Vagina (tissue), 2 donors: ENCODE results near the gene IDI1. TPM values are rescaled to one million over a fixed set of nuclear protein-coding genes. Genes with fewer than 3 reads are reported as not detected.

Experiments used
- DNase-seq, 2 donors: peaks; one replicate each; pipeline ENCODE4 v3.0.0-alpha.2; 2017; ENCODE audit errors: extremely low spot score in 2 of 2
- H3K27ac ChIP-seq: fragments of 200-600 bp; sonication (generic); one replicate; pipeline ENCODE4 v1.5.1; 2019
- H3K27me3 ChIP-seq: fragments of 200-600 bp; sonication (generic); one replicate; pipeline ENCODE4 v1.5.1; 2019
- H3K36me3 ChIP-seq, 2 donors: fragments of 200-600 bp; sonication (generic); one replicate each; pipeline ENCODE4 v1.5.1; 2017 to 2019
- H3K4me1 ChIP-seq: fragments of 200-600 bp; sonication (generic); one replicate; pipeline ENCODE4 v1.5.1; 2019
- H3K4me3 ChIP-seq, 2 donors: fragments of 200-600 bp; sonication (generic); 1 replicate in 1 of 2; 2 replicates in 1 of 2; pipeline ENCODE4 v1.5.1; 2016 to 2019
- H3K9me3 ChIP-seq: fragments of 200-600 bp; sonication (generic); one replicate; pipeline ENCODE4 v1.5.1; 2019
- CTCF ChIP-seq, 3 experiments: fragments of 450-650 bp in 2 of 3; fragments of 200-600 bp in 1 of 3; sonication (generic) in 1 of 3; IDR thresholded peaks; one replicate each; pipeline ENCODE4 v1.5.1; 2017 to 2019; ENCODE audit warnings: antibody characterized with exemption in 3 of 3, mild to moderate bottlenecking in 2 of 3, moderate library complexity in 2 of 3
- POLR2A ChIP-seq, 2 donors: fragments of 450-650 bp; IDR thresholded peaks; one replicate each; pipeline ENCODE4 v1.6.1; 2017; ENCODE audit warnings: antibody characterized with exemption in 2 of 2, mild to moderate bottlenecking in 2 of 2, moderate library complexity in 2 of 2
- POLR2AphosphoS5 ChIP-seq, 2 donors: sonication (generic); formaldehyde crosslinking; IDR thresholded peaks; one replicate each; pipeline ENCODE4 v1.9.0; 2017; ENCODE audit warnings: antibody characterized with exemption in 2 of 2, mild to moderate bottlenecking in 2 of 2, low read depth in 1 of 2; ENCODE audit not compliant: insufficient read depth in 1 of 2
- intact Hi-C: fragments of 100-400 bp; cut with DNase I; formaldehyde crosslinking; loops from one replicate; pipeline ENCODE4 v1.15.1; 2023
- total RNA-seq: library from RNA; depleted of rRNA; stranded (reverse); fragments of >200 nt; gene quantifications from one replicate; pipeline ENCODE4 v1.2.3, GENCODE V29; 2016

IDI1 gene
- total RNA-seq, 1 donor from 2014 or later = 50.3 TPM

- peak; percentile 32 to 90 for DNase-seq
- H3K36me3 ChIP-seq = peaks cover 3 to 50% of the 10 kb centered on the region in 2 donors
- H3K4me1 ChIP-seq = no peaks in the 10 kb centered on the region
- H3K4me3 ChIP-seq = no peak overlapping the region
- no peak overlapping the region for H3K27ac ChIP-seq
- intact Hi-C loops = no loop called here
- H3K9me3 ChIP-seq = no peaks in the 10 kb centered on the region
- no peaks in the 10 kb centered on the region for H3K27me3 ChIP-seq
- TF ChIP-seq POLR2AphosphoS5 (IDR thresholded peaks at IDR 0.05; ENCODE audit: insufficient read depth in 1 of 2, low read depth in 1 of 2) (no peak), CTCF (IDR thresholded peaks at IDR 0.05) (no peak), POLR2A (IDR thresholded peaks at IDR 0.05) (no peak)
Observed at GRCh38 chr10:1094112-1095057, 45.5 kb upstream of the IDI1 start.

GRCh38 chr10:1093696-1094095, 44.8 kb upstream of the IDI1 start:
- H3K27me3 ChIP-seq = no peaks in the 10 kb centered on the region
- peak in 1 of 2 donors; percentile 72 for DNase-seq
- peaks cover 3 to 53% of the 10 kb centered on the region in 2 donors for H3K36me3 ChIP-seq
- no peaks in the 10 kb centered on the region for H3K9me3 ChIP-seq
- H3K27ac ChIP-seq = no peak overlapping the region
- TF ChIP-seq POLR2AphosphoS5 (IDR thresholded peaks at IDR 0.05; ENCODE audit: insufficient read depth in 1 of 2, low read depth in 1 of 2) = no peak
- no peak for TF ChIP-seq POLR2A (IDR thresholded peaks at IDR 0.05)
- TF ChIP-seq CTCF (IDR thresholded peaks at IDR 0.05) = no peak
- H3K4me1 ChIP-seq = no peaks in the 10 kb centered on the region
- no peak overlapping the region for H3K4me3 ChIP-seq
- intact Hi-C loops = no loop called here

DNA sequence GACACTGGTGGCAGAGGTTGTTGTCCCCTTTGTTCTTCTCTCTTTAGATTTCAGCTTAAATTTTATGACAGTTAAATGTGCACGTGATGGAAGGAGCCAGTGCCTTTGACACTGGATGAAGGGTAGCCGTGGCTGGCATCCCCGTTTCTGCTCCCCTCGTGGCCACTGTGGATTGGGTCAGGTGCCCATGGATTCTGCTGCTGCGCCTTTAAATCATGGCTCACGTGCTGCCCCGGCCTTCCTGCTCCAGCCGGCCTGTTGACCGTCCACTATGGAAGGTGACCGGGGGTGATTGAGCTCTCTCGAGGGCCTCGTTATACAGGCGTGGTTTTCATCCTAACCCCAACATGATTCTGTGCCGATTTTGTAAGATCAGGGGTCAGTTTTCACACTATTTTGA, 41.8 kb upstream of the IDI1 start:
- Histone ChIP-seq H3K36me3 (peaks cover 3 to 60% of the 10 kb centered on the region in 2 donors), H3K4me1 (no peaks in the 10 kb centered on the region), H3K27ac (no peak overlapping the region), H3K27me3 (no peaks in the 10 kb centered on the region), H3K9me3 (no peaks in the 10 kb centered on the region), H3K4me3 (no peak overlapping the region)
- intact Hi-C loops = no loop called here
- TF ChIP-seq POLR2AphosphoS5 (IDR thresholded peaks at IDR 0.05; ENCODE audit: insufficient read depth in 1 of 2, low read depth in 1 of 2) (no peak), CTCF (IDR thresholded peaks at IDR 0.05) (no peak), POLR2A (IDR thresholded peaks at IDR 0.05) (no peak)
- peak in 1 of 2 donors; percentile 49 for DNase-seq

DNA sequence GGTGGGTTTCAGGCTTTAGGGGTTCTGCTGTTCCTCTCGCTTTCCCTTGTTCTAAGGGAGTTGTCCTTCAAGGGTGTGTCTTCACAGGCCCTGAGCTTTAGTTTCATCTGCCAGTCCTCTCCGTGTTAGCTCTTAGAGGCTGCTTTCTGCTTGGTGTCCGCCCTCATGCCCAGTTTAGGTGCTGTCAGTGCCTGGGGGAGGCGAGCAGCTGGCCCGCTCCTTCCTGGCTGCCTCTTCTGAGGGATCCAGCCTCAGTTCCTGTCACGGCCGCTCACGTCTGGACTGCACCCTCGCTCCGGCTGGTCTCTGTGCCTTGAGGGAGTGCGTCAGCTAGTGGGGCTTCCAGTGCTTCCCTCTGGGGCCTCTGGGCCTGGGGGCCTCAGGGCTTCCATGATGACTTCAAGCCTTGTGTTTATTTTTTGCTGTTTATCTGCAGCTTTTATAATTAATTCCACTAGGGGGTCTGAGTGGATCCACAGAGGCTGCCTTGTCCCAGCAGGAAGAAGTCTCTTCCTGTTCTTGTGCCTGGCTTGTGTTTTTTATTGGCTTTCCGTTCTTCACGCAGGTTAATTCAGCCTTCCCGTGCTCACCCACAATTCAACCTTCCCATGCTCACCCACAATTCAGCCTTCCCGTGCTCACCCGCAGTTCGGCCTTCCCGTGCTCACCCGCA, 40.2 kb upstream of the IDI1 start:
- Histone ChIP-seq H3K27me3 (no peaks in the 10 kb centered on the region), H3K36me3 (peaks cover 3 to 72% of the 10 kb centered on the region in 2 donors), H3K4me3 (no peak overlapping the region), H3K9me3 (no peaks in the 10 kb centered on the region), H3K4me1 (no peaks in the 10 kb centered on the region), H3K27ac (no peak overlapping the region)
- intact Hi-C loops = no loop called here
- TF ChIP-seq POLR2AphosphoS5 (IDR thresholded peaks at IDR 0.05; ENCODE audit: insufficient read depth in 1 of 2, low read depth in 1 of 2) (no peak), POLR2A (IDR thresholded peaks at IDR 0.05) (no peak), CTCF (IDR thresholded peaks at IDR 0.05) (no peak)
- DNase-seq = no peak
